K562 (cell line): ENCODE data around the gene DRC1. TPM values are rescaled to one million over a fixed set of nuclear protein-coding genes. Genes with fewer than 3 reads are reported as not detected.
A peak's percentile ranks its signal among the peaks of the same experiment; 100 is the strongest.

Source experiments
- ATF7 ChIP-seq: fragments of 450-650 bp; IDR thresholded peaks from 2 replicates; pipeline ENCODE4 v1.7.1; 2014; ENCODE audit warnings: mild to moderate bottlenecking, moderate library complexity
- BACH1 ChIP-seq: fragments of 200-800 bp; sonication (Bioruptor generic); IDR thresholded peaks from 2 replicates; pipeline ENCODE4 v1.6.1; 2016; ENCODE audit warnings: missing genetic modification characterization, missing compliant biosample characterization
- BMI1 ChIP-seq: fragments of 150-350 bp; IDR thresholded peaks from 2 replicates; pipeline ENCODE4 v1.6.1; 2014; ENCODE audit warnings: low read length
- C11orf30 ChIP-seq: fragments of 450-650 bp; IDR thresholded peaks from 2 replicates; pipeline ENCODE4 v1.6.1; 2016; ENCODE audit warnings: low read depth, mild to moderate bottlenecking
- CBFA2T3 ChIP-seq: fragments of 450-650 bp; IDR thresholded peaks from 2 replicates; pipeline ENCODE4 v1.6.1; 2017
- CC2D1A ChIP-seq: fragments of 450-650 bp; IDR thresholded peaks from 2 replicates; pipeline ENCODE4 v1.6.1; 2017; ENCODE audit warnings: mild to moderate bottlenecking
- DIDO1 ChIP-seq: fragments of 450-650 bp; IDR thresholded peaks from 2 replicates; pipeline ENCODE4 v1.6.1; 2016; ENCODE audit warnings: low read depth, missing biosample characterization, missing genetic modification characterization
- FOSL1 ChIP-seq: fragments of 200-800 bp; sonication (Bioruptor generic); conservative IDR thresholded peaks from 2 replicates; pipeline ENCODE4 v1.6.1; 2016; ENCODE audit warnings: missing genetic modification characterization, missing compliant biosample characterization
- LARP7 ChIP-seq: fragments of 450-650 bp; IDR thresholded peaks from 2 replicates; pipeline ENCODE4 v1.6.1; 2016
- POLR3A ChIP-seq: IDR thresholded peaks from 2 replicates; pipeline ENCODE4 v1.6.1; 2011; ENCODE audit warnings: borderline replicate concordance, mild to moderate bottlenecking, moderate library complexity; ENCODE audit not compliant: insufficient read length, insufficient read depth; ENCODE audit errors: extremely low read depth
- RBM22 ChIP-seq: fragments of 200-400 bp; formaldehyde crosslinking; IDR thresholded peaks from 2 replicates; pipeline ENCODE4 v1.6.1; 2018; ENCODE audit warnings: low read length, low read depth; ENCODE audit not compliant: poor library complexity, severe bottlenecking
- SAFB2 ChIP-seq: fragments of 200-400 bp; formaldehyde crosslinking; IDR thresholded peaks from 2 replicates; pipeline ENCODE4 v1.6.1; 2018; ENCODE audit warnings: borderline replicate concordance, low read length, low read depth, moderate library complexity; ENCODE audit not compliant: severe bottlenecking
- SMARCA5 ChIP-seq: fragments of 450-650 bp; IDR thresholded peaks from 2 replicates; pipeline ENCODE4 v1.6.1; 2016
- STAT5A ChIP-seq: IDR thresholded peaks from 2 replicates; pipeline ENCODE4 v1.6.1; 2012; ENCODE audit warnings: low read length, inconsistent platforms, borderline replicate concordance
- ZBED1 ChIP-seq: IDR thresholded peaks from 2 replicates; pipeline ENCODE4 v1.6.1; 2014
- polyA plus RNA-seq, 8 experiments: library from polyadenylated mRNA; depleted of rRNA in 4 of 8; stranded (reverse) in 5 of 8; unstranded in 3 of 8; fragments of >200 nt; fragmentation: Nextera tagmentation in 2 of 8; fragmentation: Illumina TruSeq in 1 of 8; extraction: Ambion mirVana in 2 of 8; extraction: Trizol in 1 of 8; gene quantifications; 2 replicates each; pipeline versions ENCODE4 v1.2.1 to v1.2.3, GENCODE V29; 2011 to 2014; ENCODE audit warnings: inconsistent platforms in 1 of 8, missing spikeins in 1 of 8
- total RNA-seq, 7 experiments: library from RNA; depleted of rRNA in 6 of 7; stranded (reverse); fragments of >200 nt in 6 of 7; fragmentation: Illumina TruSeq in 2 of 7; extraction: Trizol in 2 of 7; gene quantifications; 2 replicates each; pipeline versions ENCODE4 v1.2.1 to v1.2.3, GENCODE V29; 2011 to 2021; ENCODE audit warnings: low replicate concordance in 1 of 7
- TF ChIP-seq, protein P1 (sequence below): sonication (generic); formaldehyde crosslinking; IDR thresholded peaks from 2 replicates; pipeline ENCODE4 v1.8.0; 2022; ENCODE audit warnings: mild to moderate bottlenecking, missing genetic modification reagents
- TF ChIP-seq, protein P2 (sequence below): fragments of 250-450 bp; sonication (Bioruptor Pico); IDR thresholded peaks from 2 replicates; pipeline ENCODE4 v1.8.0; 2021; ENCODE audit warnings: moderate library complexity, mild to moderate bottlenecking, inconsistent platforms
- TF ChIP-seq, protein P3 (sequence below): fragments of 450-650 bp; IDR thresholded peaks from 2 replicates; pipeline ENCODE4 v1.6.1; 2016
- TF ChIP-seq, protein P4 (sequence below): fragments of 450-650 bp; IDR thresholded peaks from 2 replicates; pipeline ENCODE4 v1.6.1; 2016; ENCODE audit warnings: missing biosample characterization, missing genetic modification characterization
- TF ChIP-seq, protein P5 (sequence below): fragments of 450-650 bp; formaldehyde crosslinking; IDR thresholded peaks from 2 replicates; pipeline ENCODE4 v1.4.0; 2020; ENCODE audit warnings: mild to moderate bottlenecking, moderate library complexity

The DRC1 gene
- total and polyA plus RNA-seq, 9 of the 15 experiments (the other 6 are each of a cell fraction or from before 2014, with no cell fraction given) = 0.07 to 0.10 TPM; not detected in 7

DNA sequence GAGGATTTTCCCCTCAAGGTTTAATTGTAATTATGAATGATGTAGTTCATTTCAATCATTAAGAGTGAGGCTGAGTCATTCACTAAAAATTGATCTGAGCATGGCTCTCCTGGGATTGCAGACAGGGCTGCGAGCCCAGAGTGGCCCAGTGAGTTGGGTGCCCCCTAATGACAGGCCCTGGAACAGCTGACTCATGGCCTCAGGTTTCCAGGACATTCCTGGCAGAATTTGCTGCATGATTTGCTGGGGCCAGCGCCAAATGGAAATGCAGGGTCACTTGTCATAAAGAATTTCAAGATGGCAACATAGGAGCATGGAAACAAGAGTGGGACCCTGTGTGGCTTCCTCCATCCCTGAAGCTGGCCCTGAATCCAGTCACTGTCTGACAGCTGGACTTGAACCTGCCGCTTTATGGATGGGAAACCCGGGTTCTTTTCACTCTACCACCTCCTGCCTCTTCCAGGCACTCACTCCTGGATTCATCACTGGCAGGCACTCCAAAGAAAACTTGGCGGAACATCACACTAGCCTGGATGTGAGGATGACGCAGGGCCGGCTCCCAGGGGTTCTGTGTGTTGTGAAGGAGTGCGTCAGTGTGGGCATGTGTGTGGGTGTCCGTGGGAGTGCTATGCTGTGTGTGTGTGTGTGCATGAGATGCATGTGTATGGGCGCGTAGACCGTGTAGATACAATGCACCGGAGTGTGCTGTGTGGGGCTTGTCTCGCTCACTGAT lies 61.0 kb downstream of the DRC1 start (continued):
- no peak for TF ChIP-seq SAFB2
- no peak for TF ChIP-seq BMI1
- TF ChIP-seq ZBED1 = no peak
- TF ChIP-seq, protein P1, sequence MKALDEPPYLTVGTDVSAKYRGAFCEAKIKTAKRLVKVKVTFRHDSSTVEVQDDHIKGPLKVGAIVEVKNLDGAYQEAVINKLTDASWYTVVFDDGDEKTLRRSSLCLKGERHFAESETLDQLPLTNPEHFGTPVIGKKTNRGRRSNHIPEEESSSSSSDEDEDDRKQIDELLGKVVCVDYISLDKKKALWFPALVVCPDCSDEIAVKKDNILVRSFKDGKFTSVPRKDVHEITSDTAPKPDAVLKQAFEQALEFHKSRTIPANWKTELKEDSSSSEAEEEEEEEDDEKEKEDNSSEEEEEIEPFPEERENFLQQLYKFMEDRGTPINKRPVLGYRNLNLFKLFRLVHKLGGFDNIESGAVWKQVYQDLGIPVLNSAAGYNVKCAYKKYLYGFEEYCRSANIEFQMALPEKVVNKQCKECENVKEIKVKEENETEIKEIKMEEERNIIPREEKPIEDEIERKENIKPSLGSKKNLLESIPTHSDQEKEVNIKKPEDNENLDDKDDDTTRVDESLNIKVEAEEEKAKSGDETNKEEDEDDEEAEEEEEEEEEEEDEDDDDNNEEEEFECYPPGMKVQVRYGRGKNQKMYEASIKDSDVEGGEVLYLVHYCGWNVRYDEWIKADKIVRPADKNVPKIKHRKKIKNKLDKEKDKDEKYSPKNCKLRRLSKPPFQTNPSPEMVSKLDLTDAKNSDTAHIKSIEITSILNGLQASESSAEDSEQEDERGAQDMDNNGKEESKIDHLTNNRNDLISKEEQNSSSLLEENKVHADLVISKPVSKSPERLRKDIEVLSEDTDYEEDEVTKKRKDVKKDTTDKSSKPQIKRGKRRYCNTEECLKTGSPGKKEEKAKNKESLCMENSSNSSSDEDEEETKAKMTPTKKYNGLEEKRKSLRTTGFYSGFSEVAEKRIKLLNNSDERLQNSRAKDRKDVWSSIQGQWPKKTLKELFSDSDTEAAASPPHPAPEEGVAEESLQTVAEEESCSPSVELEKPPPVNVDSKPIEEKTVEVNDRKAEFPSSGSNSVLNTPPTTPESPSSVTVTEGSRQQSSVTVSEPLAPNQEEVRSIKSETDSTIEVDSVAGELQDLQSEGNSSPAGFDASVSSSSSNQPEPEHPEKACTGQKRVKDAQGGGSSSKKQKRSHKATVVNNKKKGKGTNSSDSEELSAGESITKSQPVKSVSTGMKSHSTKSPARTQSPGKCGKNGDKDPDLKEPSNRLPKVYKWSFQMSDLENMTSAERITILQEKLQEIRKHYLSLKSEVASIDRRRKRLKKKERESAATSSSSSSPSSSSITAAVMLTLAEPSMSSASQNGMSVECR (CRISPR knock-in tag) = no peak
- no peak for TF ChIP-seq STAT5A
- TF ChIP-seq C11orf30 = peak; percentile 91
- no peak for TF ChIP-seq RBM22
- TF ChIP-seq SMARCA5 = no peak
- TF ChIP-seq ATF7 = peak; percentile 53; the same call in 1 of the 2 replicates
- peak; percentile 72; the same call in 1 of the 2 replicates for TF ChIP-seq BACH1
- no peak for TF ChIP-seq DIDO1
- TF ChIP-seq, protein P2, sequence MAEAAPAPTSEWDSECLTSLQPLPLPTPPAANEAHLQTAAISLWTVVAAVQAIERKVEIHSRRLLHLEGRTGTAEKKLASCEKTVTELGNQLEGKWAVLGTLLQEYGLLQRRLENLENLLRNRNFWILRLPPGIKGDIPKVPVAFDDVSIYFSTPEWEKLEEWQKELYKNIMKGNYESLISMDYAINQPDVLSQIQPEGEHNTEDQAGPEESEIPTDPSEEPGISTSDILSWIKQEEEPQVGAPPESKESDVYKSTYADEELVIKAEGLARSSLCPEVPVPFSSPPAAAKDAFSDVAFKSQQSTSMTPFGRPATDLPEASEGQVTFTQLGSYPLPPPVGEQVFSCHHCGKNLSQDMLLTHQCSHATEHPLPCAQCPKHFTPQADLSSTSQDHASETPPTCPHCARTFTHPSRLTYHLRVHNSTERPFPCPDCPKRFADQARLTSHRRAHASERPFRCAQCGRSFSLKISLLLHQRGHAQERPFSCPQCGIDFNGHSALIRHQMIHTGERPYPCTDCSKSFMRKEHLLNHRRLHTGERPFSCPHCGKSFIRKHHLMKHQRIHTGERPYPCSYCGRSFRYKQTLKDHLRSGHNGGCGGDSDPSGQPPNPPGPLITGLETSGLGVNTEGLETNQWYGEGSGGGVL = no peak
- TF ChIP-seq, protein P3, sequence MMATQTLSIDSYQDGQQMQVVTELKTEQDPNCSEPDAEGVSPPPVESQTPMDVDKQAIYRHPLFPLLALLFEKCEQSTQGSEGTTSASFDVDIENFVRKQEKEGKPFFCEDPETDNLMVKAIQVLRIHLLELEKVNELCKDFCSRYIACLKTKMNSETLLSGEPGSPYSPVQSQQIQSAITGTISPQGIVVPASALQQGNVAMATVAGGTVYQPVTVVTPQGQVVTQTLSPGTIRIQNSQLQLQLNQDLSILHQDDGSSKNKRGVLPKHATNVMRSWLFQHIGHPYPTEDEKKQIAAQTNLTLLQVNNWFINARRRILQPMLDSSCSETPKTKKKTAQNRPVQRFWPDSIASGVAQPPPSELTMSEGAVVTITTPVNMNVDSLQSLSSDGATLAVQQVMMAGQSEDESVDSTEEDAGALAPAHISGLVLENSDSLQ = 0 out of 2 replicates have a peak, but pooled peaks have one; percentile 17
- TF ChIP-seq POLR3A = no peak
- no peak for TF ChIP-seq CC2D1A
- TF ChIP-seq, protein P4, sequence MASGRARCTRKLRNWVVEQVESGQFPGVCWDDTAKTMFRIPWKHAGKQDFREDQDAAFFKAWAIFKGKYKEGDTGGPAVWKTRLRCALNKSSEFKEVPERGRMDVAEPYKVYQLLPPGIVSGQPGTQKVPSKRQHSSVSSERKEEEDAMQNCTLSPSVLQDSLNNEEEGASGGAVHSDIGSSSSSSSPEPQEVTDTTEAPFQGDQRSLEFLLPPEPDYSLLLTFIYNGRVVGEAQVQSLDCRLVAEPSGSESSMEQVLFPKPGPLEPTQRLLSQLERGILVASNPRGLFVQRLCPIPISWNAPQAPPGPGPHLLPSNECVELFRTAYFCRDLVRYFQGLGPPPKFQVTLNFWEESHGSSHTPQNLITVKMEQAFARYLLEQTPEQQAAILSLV = no peak
- peak; percentile 69 for TF ChIP-seq FOSL1
- TF ChIP-seq LARP7 = no peak
- no peak for TF ChIP-seq CBFA2T3
- TF ChIP-seq, protein P5, sequence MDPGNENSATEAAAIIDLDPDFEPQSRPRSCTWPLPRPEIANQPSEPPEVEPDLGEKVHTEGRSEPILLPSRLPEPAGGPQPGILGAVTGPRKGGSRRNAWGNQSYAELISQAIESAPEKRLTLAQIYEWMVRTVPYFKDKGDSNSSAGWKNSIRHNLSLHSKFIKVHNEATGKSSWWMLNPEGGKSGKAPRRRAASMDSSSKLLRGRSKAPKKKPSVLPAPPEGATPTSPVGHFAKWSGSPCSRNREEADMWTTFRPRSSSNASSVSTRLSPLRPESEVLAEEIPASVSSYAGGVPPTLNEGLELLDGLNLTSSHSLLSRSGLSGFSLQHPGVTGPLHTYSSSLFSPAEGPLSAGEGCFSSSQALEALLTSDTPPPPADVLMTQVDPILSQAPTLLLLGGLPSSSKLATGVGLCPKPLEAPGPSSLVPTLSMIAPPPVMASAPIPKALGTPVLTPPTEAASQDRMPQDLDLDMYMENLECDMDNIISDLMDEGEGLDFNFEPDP (CRISPR knock-in tag) = no peak
